MCF 10A (cell line): ENCODE results near the gene IRAK4. TPM values are rescaled to one million over a fixed set of nuclear protein-coding genes. Genes with fewer than 3 reads are reported as not detected.
A peak's percentile ranks its signal among the peaks of the same experiment; 100 is the strongest.
"Not testable (repeated sequence)": the region's sequence is repeated elsewhere in the genome, so short reads cannot be mapped to it uniquely, and the experiment has no call there.

Experiments used
- BruUV-seq: library from RNA; stranded (reverse); fragments of 400-500 nt; replicated peaks from 2 replicates; lab custom pipeline; 2021; lab: Mats Ljungman, UMichigan
- CTCF ChIA-PET: fragments of 300-600 bp; sonication (Branson Sonifier 250); formaldehyde crosslinking; extraction: SDS; loops from one replicate; lab custom pipeline; 2021; ENCODE audit warnings: antibody characterized with exemption, inconsistent platforms; lab: Yijun Ruan, JAX
- POLR2A ChIA-PET: fragments of 300-600, 350-650 bp; sonication (Branson Sonifier 250); formaldehyde crosslinking; extraction: SDS; loops from one replicate; lab custom pipeline; 2020; ENCODE audit warnings: antibody characterized with exemption, inconsistent platforms; lab: Yijun Ruan, JAX
- DNase-seq: peaks from one replicate; pipeline ENCODE4 v3.0.0-alpha.2; 2018; ENCODE audit not compliant: unreplicated experiment
- H3K27ac Mint-ChIP-seq: one replicate; pipeline ENCODE4 v1.8.0; 2022; ENCODE audit warnings: mild to moderate bottlenecking, low read depth, mixed read lengths; ENCODE audit not compliant: unreplicated experiment
- H3K27me3 Mint-ChIP-seq: one replicate; pipeline ENCODE4 v1.8.0; 2022; ENCODE audit warnings: mixed read lengths; ENCODE audit not compliant: insufficient read depth, unreplicated experiment
- H3K36me3 Mint-ChIP-seq: one replicate; pipeline ENCODE4 v1.8.0; 2022; ENCODE audit warnings: mild to moderate bottlenecking, moderate library complexity, mixed read lengths; ENCODE audit not compliant: insufficient read depth, unreplicated experiment
- H3K4me1 Mint-ChIP-seq: one replicate; pipeline ENCODE4 v1.8.0; 2022; ENCODE audit warnings: mixed read lengths; ENCODE audit not compliant: insufficient read depth, unreplicated experiment
- H3K4me3 Mint-ChIP-seq: one replicate; pipeline ENCODE4 v1.8.0; 2022; ENCODE audit warnings: mild to moderate bottlenecking, moderate library complexity, mixed read lengths; ENCODE audit not compliant: unreplicated experiment
- H3K9me3 Mint-ChIP-seq: one replicate; pipeline ENCODE4 v1.8.0; 2022; ENCODE audit warnings: mixed read lengths; ENCODE audit not compliant: unreplicated experiment
- CTCF ChIP-seq: fragments of 200-600 bp; IDR thresholded peaks from one replicate; pipeline ENCODE4 v1.8.0; 2022; ENCODE audit warnings: antibody characterized with exemption, mild to moderate bottlenecking; ENCODE audit not compliant: unreplicated experiment
- intact Hi-C: fragments of 100-400 bp; cut with micrococcal nuclease; formaldehyde crosslinking; loops from 2 replicates; pipeline ENCODE4 v1.14.1; 2022
- total RNA-seq: library from RNA; stranded (reverse); gene quantifications from 2 replicates; pipeline ENCODE4 v1.2.3, GENCODE V29; 2022

IRAK4 gene
- total RNA-seq, 1 experiment from 2014 or later: 10.1 TPM

DNA sequence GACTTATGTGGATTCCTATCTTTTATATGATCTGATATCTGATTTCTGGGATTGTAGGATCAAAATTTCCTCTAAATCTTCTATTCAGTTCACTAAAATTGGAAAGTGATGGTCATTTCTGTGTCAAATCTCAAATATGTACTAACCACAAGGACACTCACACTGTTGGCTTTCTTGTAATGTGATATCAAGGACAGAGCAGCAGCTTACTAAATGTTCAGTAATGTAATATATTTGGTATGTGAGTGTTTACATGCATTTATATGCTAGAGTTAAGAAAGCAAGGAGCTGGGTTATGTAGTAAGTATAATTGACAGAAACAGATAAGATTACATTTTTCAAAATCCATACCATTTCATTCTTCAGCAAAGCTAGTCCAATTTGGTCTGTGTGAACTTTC is 16.6 kb upstream of the IRAK4 start:
- POLR2A ChIA-PET: interaction anchor here (0.6 to 1.9 kb wide), 2 partner anchors 16 to 36 kb away, joined by 3 to 7 read pairs; partner anchors contain the start of genes IRAK4 and PUS7L
- Mint-ChIP-seq H3K36me3 (peaks cover 61% of the 10 kb centered on the region), H3K4me3 (no peak overlapping the region), H3K9me3 (no peaks in the 10 kb centered on the region), H3K27me3 (no peaks in the 10 kb centered on the region), H3K27ac (peak overlapping the region; percentile 39), H3K4me1 (no peaks in the 10 kb centered on the region)
- CTCF ChIA-PET: interaction anchor here (0.7 to 0.9 kb wide), 2 partner anchors 16 to 238 kb away, joined by 3 to 4 read pairs; no protein-coding TSS in a partner anchor
- no peak for TF ChIP-seq CTCF
- DNase-seq: peak; percentile 4
- BruUV-seq: no TSS peak
- intact Hi-C loops: no loop called here

GRCh38 chr12:43744826-43745225 is 13.9 kb upstream of the IRAK4 start:
- ChIA-PET CTCF (no interaction called here), POLR2A (no interaction called here)
- Mint-ChIP-seq H3K4me1 (no peaks in the 10 kb centered on the region), H3K36me3 (peaks cover 54% of the 10 kb centered on the region), H3K27me3 (no peaks in the 10 kb centered on the region), H3K9me3 (no peaks in the 10 kb centered on the region), H3K27ac (no peak overlapping the region), H3K4me3 (no peak overlapping the region)
- no TSS peak for BruUV-seq
- no peak for TF ChIP-seq CTCF
- DNase-seq: no peak
- intact Hi-C loops: no loop called here

- TF ChIP-seq CTCF: no peak
- H3K27ac Mint-ChIP-seq: no peak overlapping the region
- H3K4me1 Mint-ChIP-seq: no peaks in the 10 kb centered on the region
- ChIA-PET POLR2A (interaction anchor here (0.6 kb wide), 2 partner anchors 8 to 17 kb away, joined by 3 read pairs; no protein-coding TSS in a partner anchor), CTCF (interaction anchor here (0.6 to 2.3 kb wide), 4 partner anchors 10 to 1604 kb away, joined by 3 to 8 read pairs (median 3); partner anchors contain the start of gene IRAK4)
- peaks cover 33% of the 10 kb centered on the region for H3K36me3 Mint-ChIP-seq
- no peak for DNase-seq
- no peaks in the 10 kb centered on the region for H3K9me3 Mint-ChIP-seq
- no peak overlapping the region for H3K4me3 Mint-ChIP-seq
- intact Hi-C loops: no loop called here
- no TSS peak for BruUV-seq
- no peaks in the 10 kb centered on the region for H3K27me3 Mint-ChIP-seq
These were observed 9.7 kb upstream of the IRAK4 start for GRCh38 chr12:43749016-43749415.

DNA sequence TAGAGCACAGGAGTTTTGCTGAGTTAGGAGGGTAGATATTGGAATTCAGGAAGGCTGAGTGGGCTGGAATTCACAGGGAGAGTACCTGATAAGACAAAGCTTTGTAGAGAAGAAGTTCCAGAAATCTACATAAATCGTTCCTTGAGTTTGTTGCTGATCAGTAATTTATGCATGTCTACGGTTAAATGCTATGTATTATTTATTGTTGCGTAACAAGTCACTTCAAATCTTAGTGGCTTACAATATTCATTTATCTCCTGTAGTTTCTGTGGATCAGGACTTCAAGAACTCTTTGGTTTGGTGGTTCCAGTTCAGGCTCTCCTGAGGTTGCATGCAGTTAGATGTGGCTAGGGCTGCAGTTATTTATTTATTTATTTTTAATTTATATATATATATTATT is 7.9 kb upstream of the IRAK4 start:
- no peak overlapping the region for H3K27ac Mint-ChIP-seq
- no peaks in the 10 kb centered on the region for H3K27me3 Mint-ChIP-seq
- BruUV-seq: no TSS peak
- no peak for DNase-seq
- peaks cover under 1% of the 10 kb centered on the region for H3K4me1 Mint-ChIP-seq
- TF ChIP-seq CTCF: no peak
- peaks cover 27% of the 10 kb centered on the region for H3K36me3 Mint-ChIP-seq
- no peaks in the 10 kb centered on the region for H3K9me3 Mint-ChIP-seq
- intact Hi-C loops: no loop called here
- POLR2A ChIA-PET: no interaction called here
- H3K4me3 Mint-ChIP-seq: no peak overlapping the region
- CTCF ChIA-PET: no interaction called here

DNA sequence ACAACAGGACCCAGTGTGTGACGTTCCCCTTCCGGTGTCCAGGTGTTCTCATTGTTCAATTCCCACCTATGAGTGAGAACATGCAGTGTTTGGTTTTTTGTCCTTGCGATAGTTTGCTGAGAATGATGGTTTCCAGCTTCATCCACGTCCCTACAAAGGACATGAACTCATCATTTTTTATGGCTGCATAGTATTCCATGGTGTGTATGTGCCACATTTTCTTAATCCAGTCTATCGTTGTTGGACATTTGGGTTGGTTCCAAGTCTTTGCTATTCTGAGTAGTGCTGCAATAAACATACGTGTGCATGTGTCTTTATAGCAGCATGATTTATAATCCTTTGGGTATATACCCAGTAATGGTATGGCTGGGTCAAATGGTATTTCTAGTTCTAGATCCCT is 7.4 kb upstream of the IRAK4 start:
- CTCF ChIA-PET, H3K27me3 Mint-ChIP-seq, BruUV-seq, H3K4me1 Mint-ChIP-seq, H3K27ac Mint-ChIP-seq, intact Hi-C loops, DNase-seq, H3K4me3 Mint-ChIP-seq, H3K9me3 Mint-ChIP-seq, POLR2A ChIA-PET: not testable (repeated sequence)
- H3K36me3 Mint-ChIP-seq: peaks cover 26% of the 10 kb centered on the region
